ENCODE data around the gene ANKRD52. TPM values are rescaled to one million over a fixed set of nuclear protein-coding genes. Genes with fewer than 3 reads are reported as not detected.

ANKRD52 gene
- total and polyA plus RNA-seq, 10 of the 15 experiments (the other 5 are each of a cell fraction or from before 2014, with no cell fraction given), result 0.90 to 55.3 (median 16.1) TPM

DNA sequence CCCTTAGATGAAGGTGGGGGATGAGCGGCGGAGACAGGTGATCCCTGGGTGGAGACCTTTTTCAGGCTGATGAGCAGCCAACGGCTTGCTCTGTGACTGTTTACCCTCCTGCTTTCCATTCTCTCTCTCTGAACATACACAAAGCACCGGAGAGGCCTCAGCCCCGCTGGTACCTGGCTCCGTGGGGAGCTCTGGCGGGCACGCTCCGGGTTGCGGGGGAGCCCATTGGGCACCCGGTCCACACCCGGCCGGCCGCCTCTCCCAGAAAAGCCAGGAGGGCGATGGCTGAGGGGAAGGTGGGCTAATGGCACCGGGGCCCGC is 69.4 kb downstream of the ANKRD52 start:
- ChIA-PET RAD21 (ENCODE audit: unreplicated experiment) (interaction anchor here (1.0 to 4.6 kb wide), 18 partner anchors 14 to 451 kb away, joined by 3 to 98 read pairs (median 8); partner anchors contain the start of genes COQ10A, ESYT1, MYL6 and MYL6B), SMC1A (ENCODE audit: uncharacterized antibody, unreplicated experiment) (interaction anchor here (0.8 to 6.2 kb wide), 16 partner anchors 11 to 447 kb away, joined by 3 to 68 read pairs (median 5); partner anchors contain the start of genes ESYT1, PA2G4, RNF41 and ZC3H10), POLR2A (interaction anchor here (0.5 to 7.7 kb wide), 10 partner anchors 29 to 450 kb away, joined by 3 to 68 read pairs (median 6); partner anchors contain the start of genes DNAJC14, ESYT1, PA2G4 and RNF41), CTCF (interaction anchor here (0.6 to 8.9 kb wide), 27 partner anchors 11 to 449 kb away, joined by 3 to 129 read pairs (median 5); partner anchors contain the start of genes ESYT1, MYL6, RNF41 and ZC3H10)
- peak overlapping the region; percentile 72 for H3K4me2 ChIP-seq (ENCODE audit: control insufficient read depth, insufficient read depth)
- ATAC-seq (peak; percentile 9), FAIRE-seq (no peak), DNase-seq (ENCODE audit: low read depth, low spot score) (no peak)
- peak overlapping the region; percentile 93 for H3K9ac ChIP-seq (ENCODE audit: control insufficient read depth, insufficient read depth, low read length)
- peaks cover 27% of the 10 kb centered on the region for H3K79me2 ChIP-seq (ENCODE audit: control insufficient read depth, insufficient read depth, low read length)
- H2AFZ ChIP-seq (ENCODE audit: control insufficient read depth, low read depth, low read length), result peak overlapping the region; percentile 26; the same call in 1 of the 2 replicates
- in situ Hi-C loops (cut with MboI), result loop anchor here (5.0 kb wide), 1 partner anchor 56 kb away; no protein-coding TSS in a partner anchor
- intact Hi-C loops (cut with micrococcal nuclease; ENCODE audit: unreplicated experiment), result loop anchor here (1.0 to 10.0 kb wide), 3 partner anchors 30 to 454 kb away; partner anchors contain the start of gene MYL6
- BruUV-seq (replicated peaks), result no TSS peak
- H3K4me3 ChIP-seq, result peak overlapping the region; percentile 98
- H4K20me1 ChIP-seq (ENCODE audit: control insufficient read depth, insufficient read depth), result no peaks in the 10 kb centered on the region; the same call in 1 of the 2 replicates
- H3K4me1 ChIP-seq (ENCODE audit: control insufficient read depth, insufficient read depth, low read length), result 0 out of 2 replicates have a peak, but pooled peaks cover 4% of the 10 kb centered on the region
- WGBS (ENCODE audit: insufficient coverage, insufficient replicate concordance, low lambda C conversion rate, missing lambda C conversion rate), result 2% methylated on average over 17 of the region's 17 CpGs
- peaks cover 3 to 4% of the 10 kb centered on the region in 2 experiments for H3K36me3 ChIP-seq (ENCODE audit: control insufficient read depth in 2 of 2, insufficient read depth in 2 of 2, low read length in 1 of 2)
- peak overlapping the region; percentile 80 for H3K27ac ChIP-seq (ENCODE audit: control insufficient read depth, insufficient read depth)
- TF ChIP-seq WRNIP1 (IDR thresholded peaks at IDR 0.05; ENCODE audit: borderline replicate concordance, low read depth, low read length) (0 out of 2 replicates have a peak, but pooled peaks have one; percentile 63), SIN3A (IDR thresholded peaks at IDR 0.05; ENCODE audit: low read depth, low read length) (0 out of 2 replicates have a peak, but pooled peaks have one; percentile 1)
- TF ChIP-seq, protein P1, sequence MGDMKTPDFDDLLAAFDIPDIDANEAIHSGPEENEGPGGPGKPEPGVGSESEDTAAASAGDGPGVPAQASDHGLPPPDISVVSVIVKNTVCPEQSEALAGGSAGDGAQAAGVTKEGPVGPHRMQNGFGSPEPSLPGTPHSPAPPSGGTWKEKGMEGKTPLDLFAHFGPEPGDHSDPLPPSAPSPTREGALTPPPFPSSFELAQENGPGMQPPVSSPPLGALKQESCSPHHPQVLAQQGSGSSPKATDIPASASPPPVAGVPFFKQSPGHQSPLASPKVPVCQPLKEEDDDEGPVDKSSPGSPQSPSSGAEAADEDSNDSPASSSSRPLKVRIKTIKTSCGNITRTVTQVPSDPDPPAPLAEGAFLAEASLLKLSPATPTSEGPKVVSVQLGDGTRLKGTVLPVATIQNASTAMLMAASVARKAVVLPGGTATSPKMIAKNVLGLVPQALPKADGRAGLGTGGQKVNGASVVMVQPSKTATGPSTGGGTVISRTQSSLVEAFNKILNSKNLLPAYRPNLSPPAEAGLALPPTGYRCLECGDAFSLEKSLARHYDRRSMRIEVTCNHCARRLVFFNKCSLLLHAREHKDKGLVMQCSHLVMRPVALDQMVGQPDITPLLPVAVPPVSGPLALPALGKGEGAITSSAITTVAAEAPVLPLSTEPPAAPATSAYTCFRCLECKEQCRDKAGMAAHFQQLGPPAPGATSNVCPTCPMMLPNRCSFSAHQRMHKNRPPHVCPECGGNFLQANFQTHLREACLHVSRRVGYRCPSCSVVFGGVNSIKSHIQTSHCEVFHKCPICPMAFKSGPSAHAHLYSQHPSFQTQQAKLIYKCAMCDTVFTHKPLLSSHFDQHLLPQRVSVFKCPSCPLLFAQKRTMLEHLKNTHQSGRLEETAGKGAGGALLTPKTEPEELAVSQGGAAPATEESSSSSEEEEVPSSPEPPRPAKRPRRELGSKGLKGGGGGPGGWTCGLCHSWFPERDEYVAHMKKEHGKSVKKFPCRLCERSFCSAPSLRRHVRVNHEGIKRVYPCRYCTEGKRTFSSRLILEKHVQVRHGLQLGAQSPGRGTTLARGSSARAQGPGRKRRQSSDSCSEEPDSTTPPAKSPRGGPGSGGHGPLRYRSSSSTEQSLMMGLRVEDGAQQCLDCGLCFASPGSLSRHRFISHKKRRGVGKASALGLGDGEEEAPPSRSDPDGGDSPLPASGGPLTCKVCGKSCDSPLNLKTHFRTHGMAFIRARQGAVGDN (IDR thresholded peaks at IDR 0.05), result no peak
- H3K27me3 ChIP-seq (replicated peaks in 1 of 2; ENCODE audit: control insufficient read depth in 2 of 2, insufficient read depth in 2 of 2, low read length in 1 of 2), result no peaks in the 10 kb centered on the region
- no peaks in the 10 kb centered on the region for H3K9me3 ChIP-seq (replicated peaks; ENCODE audit: control insufficient read depth, insufficient read depth, low read length)

Measured in GM12878 (cell line).